NCI-H510A treated with DMSO at 0.1 percent for 48 hours (cell line): ENCODE measurements around the gene DOP1A.

Experiments used
- DNase-seq: peaks from one replicate; lab custom pipeline; 2025; lab: John Stamatoyannopoulos, UW

The DOP1A gene

GRCh38 chr6:83067448-83068439 is at the start of gene DOP1A:
TSS of gene DOP1A (plus strand) at chr6:83067671. CDS start at chr6:83096978, 29,307 bp downstream.
- DNase-seq: peak; percentile 89

- peak; percentile 22 for DNase-seq
These were observed 47.7 kb upstream of the DOP1A start for GRCh38 chr6:83019741-83020140.

GRCh38 chr6:83031689-83032088 is 35.8 kb upstream of the DOP1A start:
- DNase-seq: no peak

GRCh38 chr6:83038246-83038645 is 29.2 kb upstream of the DOP1A start:
- no peak for DNase-seq

- DNase-seq: no peak
These were observed 24.9 kb upstream of the DOP1A start for GRCh38 chr6:83042467-83043053.

GRCh38 chr6:83044091-83044768 is 23.2 kb upstream of the DOP1A start:
- DNase-seq: no peak

GRCh38 chr6:83047065-83047754 is 20.3 kb upstream of the DOP1A start:
- DNase-seq: no peak

- peak; percentile 70 for DNase-seq
These were observed 15.9 kb upstream of the DOP1A start for GRCh38 chr6:83051377-83052172.

GRCh38 chr6:83053678-83054077 is 13.8 kb upstream of the DOP1A start:
- no peak for DNase-seq

- peak; percentile 46 for DNase-seq
These were observed 12.0 kb upstream of the DOP1A start for GRCh38 chr6:83055366-83055964.

- DNase-seq: peak; percentile 52
These were observed 9.7 kb upstream of the DOP1A start for GRCh38 chr6:83057705-83058321.

- no peak for DNase-seq
These were observed 6.3 kb upstream of the DOP1A start for GRCh38 chr6:83061190-83061589.

- DNase-seq: no peak
These were observed 5.2 kb upstream of the DOP1A start for GRCh38 chr6:83062225-83062624.

GRCh38 chr6:83065511-83066192 is 1.8 kb upstream of the DOP1A start, which contains the start of gene UBE3D:
TSS of gene UBE3D (minus strand) at chr6:83065841. CDS start at chr6:83065718, 123 bp downstream.
- DNase-seq: peak; percentile 30

- DNase-seq: no peak
These were observed 1.1 kb downstream of the DOP1A start for GRCh38 chr6:83068616-83069015.

- no peak for DNase-seq
These were observed 2.2 kb downstream of the DOP1A start for GRCh38 chr6:83069633-83070032.

- DNase-seq: no peak
These were observed 3.6 kb downstream of the DOP1A start for GRCh38 chr6:83071023-83071422.

- DNase-seq: no peak
These were observed 4.2 kb downstream of the DOP1A start for GRCh38 chr6:83071707-83072106.

GRCh38 chr6:83072726-83073125 is 5.3 kb downstream of the DOP1A start:
- no peak for DNase-seq

- no peak for DNase-seq
These were observed 6.1 kb downstream of the DOP1A start for GRCh38 chr6:83073615-83074014.
